A549 (cell line): Measurements from ENCODE around the gene GPR32. TPM values are rescaled to one million over a fixed set of nuclear protein-coding genes. Genes with fewer than 3 reads are reported as not detected.

ENCODE experiments used
- ATAC-seq, 2 experiments: fragments of 200-7000 bp in 1 of 2; fragments of >200 bp in 1 of 2; cut with Nextera tagmentation in 1 of 2; cut with Tn5 transposase in 1 of 2; 3 replicates each; pipeline versions ENCODE4 v1.8.0 to v1.9.1; 2018 to 2020; ENCODE audit warnings: mild to moderate bottlenecking in 1 of 2, moderate library complexity in 1 of 2
- CTCF ChIA-PET: fragments of 300-600 bp; sonication (Branson Sonifier 250); formaldehyde crosslinking; extraction: SDS; loops from one replicate; lab custom pipeline; 2021; ENCODE audit warnings: antibody characterized with exemption, inconsistent platforms; lab: Yijun Ruan, JAX
- POLR2A ChIA-PET: fragments of 350-600 bp; formaldehyde crosslinking; extraction: SDS; loops from one replicate; lab custom pipeline; 2021; ENCODE audit warnings: antibody characterized with exemption, inconsistent platforms; lab: Yijun Ruan, JAX
- DNase-seq, 2 experiments: peaks; one replicate each; pipeline versions ENCODE4 v3.0.0 to v3.0.0-alpha.2; 2011 to 2016; ENCODE audit warnings: low read depth in 1 of 2, low spot score in 1 of 2
- FAIRE-seq: peaks from 2 replicates; lab custom pipeline; 2011; peaks lifted over from hg19 to GRCh38; lab: Jason Lieb, UNC
- H3K27ac ChIP-seq, 2 experiments: fragments of >200 bp; sonication (Bioruptor Twin); formaldehyde crosslinking; 3 replicates each; pipeline ENCODE4 v1.5.1; 2016 to 2017
- H3K4me1 ChIP-seq: fragments of >200 bp; sonication (Bioruptor Twin); formaldehyde crosslinking; 3 replicates; pipeline ENCODE4 v1.6.1; 2016
- H3K4me2 ChIP-seq: fragments of >200 bp; sonication (Bioruptor Twin); formaldehyde crosslinking; 3 replicates; pipeline ENCODE4 v1.6.1; 2016
- H3K4me3 ChIP-seq: fragments of >200 bp; sonication (Bioruptor Twin); formaldehyde crosslinking; 3 replicates; pipeline ENCODE4 v1.5.1; 2016
- H3K9me3 ChIP-seq: fragments of >200 bp; sonication (Bioruptor Twin); formaldehyde crosslinking; 3 replicates; pipeline ENCODE4 v1.6.1; 2016
- CBX2 ChIP-seq: fragments of 200-600 bp; sonication (generic); IDR thresholded peaks from 2 replicates; pipeline ENCODE4 v1.6.1; 2016; ENCODE audit warnings: low read depth, mild to moderate bottlenecking, borderline replicate concordance
- CEBPB ChIP-seq, 2 experiments: fragments of >200 bp in 1 of 2; sonication (Bioruptor Twin) in 1 of 2; formaldehyde crosslinking in 1 of 2; IDR thresholded peaks; 2 replicates each; pipeline ENCODE4 v1.6.1; 2012 to 2016
- CHD2 ChIP-seq: fragments of 150-350 bp; IDR thresholded peaks from 2 replicates; pipeline ENCODE4 v1.6.1; 2014; ENCODE audit warnings: low read length; ENCODE audit not compliant: partially characterized antibody
- CHD4 ChIP-seq: fragments of 200-600 bp; sonication (generic); IDR thresholded peaks from 2 replicates; pipeline ENCODE4 v1.6.1; 2016; ENCODE audit warnings: antibody characterized with exemption, mild to moderate bottlenecking, borderline replicate concordance
- EHMT2 ChIP-seq: fragments of 200-600 bp; sonication (generic); IDR thresholded peaks from 2 replicates; pipeline ENCODE4 v1.6.1; 2016; ENCODE audit warnings: antibody characterized with exemption, low read depth, mild to moderate bottlenecking, moderate library complexity
- EP300 ChIP-seq, 2 experiments: fragments of >200 bp; sonication (Bioruptor Twin); formaldehyde crosslinking; IDR thresholded peaks; 2 replicates in 1 of 2; 3 replicates in 1 of 2; pipeline ENCODE4 v1.6.1; 2016 to 2017
- FOXS1 ChIP-seq: fragments of 250-450 bp; sonication (Bioruptor Pico); IDR thresholded peaks from 2 replicates; pipeline ENCODE4 v1.5.0; 2020; ENCODE audit warnings: mild to moderate bottlenecking, moderate library complexity
- HDAC2 ChIP-seq: fragments of 200-600 bp; sonication (generic); IDR thresholded peaks from 2 replicates; pipeline ENCODE4 v1.6.1; 2016
- HEYL ChIP-seq: fragments of 250-450 bp; sonication (Bioruptor Pico); IDR thresholded peaks from 2 replicates; pipeline ENCODE4 v1.8.0; 2021; ENCODE audit warnings: mild to moderate bottlenecking, moderate library complexity
- HOXA7 ChIP-seq: fragments of 250-450 bp; sonication (Bioruptor Pico); IDR thresholded peaks from 2 replicates; pipeline ENCODE4 v1.5.0; 2020; ENCODE audit warnings: mild to moderate bottlenecking, moderate library complexity
- HOXB13 ChIP-seq: fragments of 250-450 bp; sonication (Bioruptor Pico); IDR thresholded peaks from 2 replicates; pipeline ENCODE4 v1.5.0; 2020; ENCODE audit warnings: low read depth, mild to moderate bottlenecking, moderate library complexity
- JUN ChIP-seq, 2 experiments: fragments of >200 bp; sonication (Bioruptor Twin); formaldehyde crosslinking; IDR thresholded peaks; 2 replicates in 1 of 2; 3 replicates in 1 of 2; pipeline ENCODE4 v1.6.1; 2016 to 2017
- JUNB ChIP-seq: fragments of >200 bp; sonication (Bioruptor Twin); formaldehyde crosslinking; IDR thresholded peaks from 2 replicates; pipeline ENCODE4 v1.6.1; 2016
- MAZ ChIP-seq: fragments of 150-350 bp; IDR thresholded peaks from 2 replicates; pipeline ENCODE4 v1.6.1; 2014; ENCODE audit warnings: antibody characterized with exemption, low read depth, low read length, borderline replicate concordance
- MYC ChIP-seq: IDR thresholded peaks from 2 replicates; pipeline ENCODE4 v1.6.1; 2012; ENCODE audit warnings: mild to moderate bottlenecking, inconsistent platforms, low read length, improper control_type of control experiment, borderline replicate concordance
- NPAS2 ChIP-seq: fragments of 250-450 bp; sonication (Bioruptor Pico); IDR thresholded peaks from 2 replicates; pipeline ENCODE4 v1.8.0; 2022; ENCODE audit warnings: mild to moderate bottlenecking, moderate library complexity, borderline replicate concordance
- RARB ChIP-seq: fragments of 250-450 bp; sonication (Bioruptor Pico); IDR thresholded peaks from 2 replicates; pipeline ENCODE4 v1.8.0; 2021; ENCODE audit warnings: mild to moderate bottlenecking, moderate library complexity
- RNF2 ChIP-seq: fragments of 200-600 bp; sonication (generic); IDR thresholded peaks from 2 replicates; pipeline ENCODE4 v1.6.1; 2016; ENCODE audit warnings: low read depth, mild to moderate bottlenecking, antibody characterized with exemption, moderate library complexity, borderline replicate concordance
- TFCP2L1 ChIP-seq: fragments of 250-450 bp; sonication (Bioruptor Pico); IDR thresholded peaks from 2 replicates; pipeline ENCODE4 v1.5.0; 2021; ENCODE audit warnings: mild to moderate bottlenecking
- ZSCAN20 ChIP-seq: fragments of 250-450 bp; sonication (Bioruptor Pico); IDR thresholded peaks from 2 replicates; pipeline ENCODE4 v1.8.0; 2022; ENCODE audit warnings: mild to moderate bottlenecking, moderate library complexity
- WGBS: methylation state at CpG from one replicate; pipeline ENCODE4 v1.1.6; 2017; ENCODE audit errors: missing lambda C conversion rate; 5-methylcytosine and 5-hydroxymethylcytosine counted together
- polyA plus RNA-seq, 4 experiments: library from polyadenylated mRNA; depleted of rRNA in 3 of 4; stranded (reverse); fragments of >200 nt; fragmentation: RNase III in 1 of 4; extraction: RNeasy Plus Mini Kit Qiagen cat#74134 plus additional on column Dnase treatment in 1 of 4; gene quantifications; 2 replicates in 3 of 4; 3 replicates in 1 of 4; pipeline ENCODE4 v1.2.3, GENCODE V29; 2011 to 2017
- TF ChIP-seq, protein P1 (sequence below): fragments of 250-450 bp; sonication (Bioruptor Pico); IDR thresholded peaks from 2 replicates; pipeline ENCODE4 v1.5.0; 2020; ENCODE audit warnings: low read depth, mild to moderate bottlenecking, moderate library complexity
- TF ChIP-seq, protein P2 (sequence below): fragments of 250-450 bp; sonication (Bioruptor Pico); IDR thresholded peaks from 2 replicates; pipeline ENCODE4 v1.5.0; 2021; ENCODE audit warnings: mild to moderate bottlenecking, moderate library complexity, borderline replicate concordance
- TF ChIP-seq, protein P3 (sequence below): IDR thresholded peaks from 2 replicates; pipeline ENCODE4 v1.6.1; 2012
- TF ChIP-seq, protein P4 (sequence below): IDR thresholded peaks from 2 replicates; pipeline ENCODE4 v1.6.1; 2012
- TF ChIP-seq, protein P5 (sequence below): fragments of 150-350 bp; IDR thresholded peaks from 2 replicates; pipeline ENCODE4 v1.6.1; 2014; ENCODE audit warnings: low read depth, mild to moderate bottlenecking, low read length
- TF ChIP-seq, protein P6 (sequence below): fragments of >200 bp; sonication (Bioruptor Twin); formaldehyde crosslinking; IDR thresholded peaks from 3 replicates; pipeline ENCODE4 v1.5.1; 2016

GPR32 gene
- polyA plus RNA-seq, 2 of the 4 experiments (the other 2 are of a cell fraction), result not detected

DNA sequence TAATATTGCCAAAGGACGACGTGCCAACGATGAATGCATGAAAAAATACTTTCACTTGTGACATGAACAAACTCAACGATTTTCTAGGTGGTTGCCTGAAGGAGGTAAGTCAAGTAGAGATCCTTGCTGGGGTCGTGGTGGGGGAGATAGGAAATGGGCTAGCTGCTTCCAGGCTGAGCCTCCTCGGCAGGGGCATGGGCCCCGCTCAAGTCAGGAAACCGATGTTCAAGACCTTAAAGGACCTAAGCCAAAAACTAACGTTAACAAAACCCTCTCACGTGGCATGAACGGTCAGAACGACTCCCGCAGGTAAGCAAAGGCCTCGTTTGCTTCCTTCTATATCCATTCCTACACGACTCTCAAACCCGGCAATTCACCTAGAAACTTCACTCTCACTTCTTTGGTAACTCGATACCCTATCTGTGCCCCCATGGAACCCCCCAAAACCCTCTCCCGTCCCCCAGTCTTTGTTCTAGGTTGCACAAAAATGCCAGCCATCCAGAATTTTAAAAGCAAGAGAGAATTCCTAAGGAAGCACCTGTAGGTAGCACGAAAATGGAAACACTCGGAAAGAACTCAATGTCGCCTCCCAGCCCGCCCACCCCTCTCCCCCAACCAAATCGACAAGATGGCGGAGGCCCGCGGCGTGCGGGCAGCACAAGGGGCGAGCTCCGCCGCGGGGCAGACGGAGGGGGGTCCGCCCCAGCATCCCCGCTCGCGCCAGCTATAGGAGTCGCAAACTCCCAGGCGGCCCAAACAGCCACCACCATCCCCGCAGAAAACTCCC is 33.6 kb downstream of the GPR32 start:
- TF ChIP-seq JUN (IDR thresholded peaks at IDR 0.05) (no peak), HOXA7 (CRISPR knock-in tag) (0 out of 2 replicates have a peak, but pooled peaks have one; percentile 24), RARB (CRISPR knock-in tag) (0 out of 2 replicates have a peak, but pooled peaks have one; percentile 52)
- Histone ChIP-seq H3K4me2 (peak overlapping the region; percentile 94), H3K4me1 (peaks cover 15% of the 10 kb centered on the region), H3K27ac (peak overlapping the region; percentile 94 to 95), H3K9me3 (no peaks in the 10 kb centered on the region), H3K4me3 (peak overlapping the region; percentile 65)
- DNase-seq, result no peak
- peak; percentile 48 to 70 for ATAC-seq
- CTCF ChIA-PET, result interaction anchor here (1.2 to 4.1 kb wide), 4 partner anchors 11 to 213 kb away, joined by 3 to 19 read pairs (median 8); no protein-coding TSS in a partner anchor
- POLR2A ChIA-PET, result interaction anchor here (0.6 to 2.3 kb wide), 14 partner anchors 9 to 457 kb away, joined by 3 to 26 read pairs (median 5); partner anchors contain the start of gene JOSD2
- FAIRE-seq, result no peak
- 1% methylated on average over 40 of the region's 40 CpGs for WGBS

DNA sequence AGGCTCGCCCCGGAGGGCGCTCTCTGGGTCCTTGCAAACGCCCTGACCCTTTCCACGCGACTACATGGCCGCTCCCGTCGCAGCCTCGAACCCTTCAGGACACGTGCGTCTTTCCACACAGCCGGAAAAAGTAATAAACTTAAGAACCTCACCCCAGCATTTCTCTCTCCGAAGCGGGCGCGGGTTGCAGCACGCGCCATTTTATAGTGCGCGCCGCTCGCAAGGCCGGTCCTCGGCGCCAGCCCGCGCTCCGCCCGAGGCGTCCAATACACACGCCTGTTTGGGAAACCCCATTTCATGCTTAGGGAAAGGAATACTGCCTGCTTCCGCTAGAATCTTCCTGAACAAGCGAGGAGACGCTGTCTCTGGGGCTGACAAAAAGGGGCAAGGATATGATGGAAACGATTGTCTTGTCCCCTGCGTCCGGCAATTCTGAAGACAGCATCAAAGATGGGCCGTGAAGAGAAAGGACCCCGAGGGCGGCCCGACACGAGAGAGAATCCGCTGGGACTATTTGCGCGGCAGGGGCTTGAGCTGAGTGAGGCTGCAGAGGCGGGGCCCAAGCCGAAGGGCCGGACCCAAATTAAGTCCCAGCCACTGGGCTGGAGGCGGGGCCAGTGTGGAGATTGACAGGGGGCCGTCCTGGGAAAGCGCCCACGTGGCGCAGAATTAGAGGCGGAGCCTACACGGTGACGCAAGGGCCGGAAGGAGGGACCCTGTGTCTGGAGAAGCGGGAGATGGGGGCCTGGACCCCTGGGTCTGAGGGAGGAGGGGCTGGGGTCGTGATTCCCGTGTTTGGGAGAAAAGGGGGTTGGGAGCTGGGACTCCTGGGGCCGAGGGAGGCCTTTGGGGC is 34.4 kb downstream of the GPR32 start:
- Histone ChIP-seq H3K4me3 (peak overlapping the region; percentile 65), H3K4me2 (peak overlapping the region; percentile 94), H3K4me1 (peaks cover 15% of the 10 kb centered on the region), H3K27ac (peak overlapping the region; percentile 94 to 95), H3K9me3 (no peaks in the 10 kb centered on the region)
- DNase-seq, result peak; percentile 98 to 100
- ChIA-PET POLR2A (interaction anchor here (0.6 to 2.3 kb wide), 20 partner anchors 8 to 458 kb away, joined by 3 to 26 read pairs (median 4); partner anchors contain the start of gene JOSD2), CTCF (interaction anchor here (0.7 to 4.1 kb wide), 4 partner anchors 12 to 135 kb away, joined by 3 to 19 read pairs (median 8); no protein-coding TSS in a partner anchor)
- ATAC-seq, result peak; percentile 89 to 95
- FAIRE-seq, result peak; percentile 39
- 2% methylated on average over 62 of the region's 62 CpGs for WGBS
- TF ChIP-seq CHD4 (no peak), ZSCAN20 (CRISPR knock-in tag) (no peak), EHMT2 (no peak), EP300 (IDR thresholded peaks at IDR 0.05) (no peak), HEYL (CRISPR knock-in tag) (no peak), CBX2 (no peak), JUNB (no peak), FOXS1 (no peak), MYC (peak; percentile 97), MAZ (peak; percentile 19; the same call in 1 of the 2 replicates), HOXB13 (CRISPR knock-in tag) (no peak), RARB (CRISPR knock-in tag) (no peak), HDAC2 (0 out of 2 replicates have a peak, but pooled peaks have one; percentile 31), CHD2 (peak; percentile 71), CEBPB (IDR thresholded peaks at IDR 0.05) (peak; percentile 11 to 82; a peak in 3 of 4 replicates), RNF2 (no peak), TFCP2L1 (peak; percentile 81), NPAS2 (CRISPR knock-in tag) (peak; percentile 38; the same call in 1 of the 2 replicates)
- TF ChIP-seq, protein P1, sequence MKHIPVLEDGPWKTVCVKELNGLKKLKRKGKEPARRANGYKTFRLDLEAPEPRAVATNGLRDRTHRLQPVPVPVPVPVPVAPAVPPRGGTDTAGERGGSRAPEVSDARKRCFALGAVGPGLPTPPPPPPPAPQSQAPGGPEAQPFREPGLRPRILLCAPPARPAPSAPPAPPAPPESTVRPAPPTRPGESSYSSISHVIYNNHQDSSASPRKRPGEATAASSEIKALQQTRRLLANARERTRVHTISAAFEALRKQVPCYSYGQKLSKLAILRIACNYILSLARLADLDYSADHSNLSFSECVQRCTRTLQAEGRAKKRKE, result no peak
- TF ChIP-seq, protein P2, sequence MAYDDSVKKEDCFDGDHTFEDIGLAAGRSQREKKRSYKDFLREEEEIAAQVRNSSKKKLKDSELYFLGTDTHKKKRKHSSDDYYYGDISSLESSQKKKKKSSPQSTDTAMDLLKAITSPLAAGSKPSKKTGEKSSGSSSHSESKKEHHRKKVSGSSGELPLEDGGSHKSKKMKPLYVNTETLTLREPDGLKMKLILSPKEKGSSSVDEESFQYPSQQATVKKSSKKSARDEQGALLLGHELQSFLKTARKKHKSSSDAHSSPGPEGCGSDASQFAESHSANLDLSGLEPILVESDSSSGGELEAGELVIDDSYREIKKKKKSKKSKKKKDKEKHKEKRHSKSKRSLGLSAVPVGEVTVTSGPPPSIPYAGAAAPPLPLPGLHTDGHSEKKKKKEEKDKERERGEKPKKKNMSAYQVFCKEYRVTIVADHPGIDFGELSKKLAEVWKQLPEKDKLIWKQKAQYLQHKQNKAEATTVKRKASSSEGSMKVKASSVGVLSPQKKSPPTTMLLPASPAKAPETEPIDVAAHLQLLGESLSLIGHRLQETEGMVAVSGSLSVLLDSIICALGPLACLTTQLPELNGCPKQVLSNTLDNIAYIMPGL, result peak; percentile 64; the same call in 1 of the 2 replicates
- TF ChIP-seq, protein P3, sequence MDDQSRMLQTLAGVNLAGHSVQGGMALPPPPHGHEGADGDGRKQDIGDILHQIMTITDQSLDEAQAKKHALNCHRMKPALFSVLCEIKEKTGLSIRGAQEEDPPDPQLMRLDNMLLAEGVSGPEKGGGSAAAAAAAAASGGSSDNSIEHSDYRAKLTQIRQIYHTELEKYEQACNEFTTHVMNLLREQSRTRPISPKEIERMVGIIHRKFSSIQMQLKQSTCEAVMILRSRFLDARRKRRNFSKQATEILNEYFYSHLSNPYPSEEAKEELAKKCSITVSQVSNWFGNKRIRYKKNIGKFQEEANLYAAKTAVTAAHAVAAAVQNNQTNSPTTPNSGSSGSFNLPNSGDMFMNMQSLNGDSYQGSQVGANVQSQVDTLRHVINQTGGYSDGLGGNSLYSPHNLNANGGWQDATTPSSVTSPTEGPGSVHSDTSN, result peak; percentile 94
- TF ChIP-seq, protein P4, sequence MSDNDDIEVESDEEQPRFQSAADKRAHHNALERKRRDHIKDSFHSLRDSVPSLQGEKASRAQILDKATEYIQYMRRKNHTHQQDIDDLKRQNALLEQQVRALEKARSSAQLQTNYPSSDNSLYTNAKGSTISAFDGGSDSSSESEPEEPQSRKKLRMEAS, result peak; percentile 98
- TF ChIP-seq, protein P5, sequence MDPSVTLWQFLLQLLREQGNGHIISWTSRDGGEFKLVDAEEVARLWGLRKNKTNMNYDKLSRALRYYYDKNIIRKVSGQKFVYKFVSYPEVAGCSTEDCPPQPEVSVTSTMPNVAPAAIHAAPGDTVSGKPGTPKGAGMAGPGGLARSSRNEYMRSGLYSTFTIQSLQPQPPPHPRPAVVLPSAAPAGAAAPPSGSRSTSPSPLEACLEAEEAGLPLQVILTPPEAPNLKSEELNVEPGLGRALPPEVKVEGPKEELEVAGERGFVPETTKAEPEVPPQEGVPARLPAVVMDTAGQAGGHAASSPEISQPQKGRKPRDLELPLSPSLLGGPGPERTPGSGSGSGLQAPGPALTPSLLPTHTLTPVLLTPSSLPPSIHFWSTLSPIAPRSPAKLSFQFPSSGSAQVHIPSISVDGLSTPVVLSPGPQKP, result no peak
- TF ChIP-seq, protein P6, sequence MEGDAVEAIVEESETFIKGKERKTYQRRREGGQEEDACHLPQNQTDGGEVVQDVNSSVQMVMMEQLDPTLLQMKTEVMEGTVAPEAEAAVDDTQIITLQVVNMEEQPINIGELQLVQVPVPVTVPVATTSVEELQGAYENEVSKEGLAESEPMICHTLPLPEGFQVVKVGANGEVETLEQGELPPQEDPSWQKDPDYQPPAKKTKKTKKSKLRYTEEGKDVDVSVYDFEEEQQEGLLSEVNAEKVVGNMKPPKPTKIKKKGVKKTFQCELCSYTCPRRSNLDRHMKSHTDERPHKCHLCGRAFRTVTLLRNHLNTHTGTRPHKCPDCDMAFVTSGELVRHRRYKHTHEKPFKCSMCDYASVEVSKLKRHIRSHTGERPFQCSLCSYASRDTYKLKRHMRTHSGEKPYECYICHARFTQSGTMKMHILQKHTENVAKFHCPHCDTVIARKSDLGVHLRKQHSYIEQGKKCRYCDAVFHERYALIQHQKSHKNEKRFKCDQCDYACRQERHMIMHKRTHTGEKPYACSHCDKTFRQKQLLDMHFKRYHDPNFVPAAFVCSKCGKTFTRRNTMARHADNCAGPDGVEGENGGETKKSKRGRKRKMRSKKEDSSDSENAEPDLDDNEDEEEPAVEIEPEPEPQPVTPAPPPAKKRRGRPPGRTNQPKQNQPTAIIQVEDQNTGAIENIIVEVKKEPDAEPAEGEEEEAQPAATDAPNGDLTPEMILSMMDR, result no peak
